ENCODE measurements around the gene DCHS1. TPM values are rescaled to one million over a fixed set of nuclear protein-coding genes. Genes with fewer than 3 reads are reported as not detected.
A peak's percentile ranks its signal among the peaks of the same experiment; 100 is the strongest.

Gene DCHS1
- total and polyA plus RNA-seq, 2 of the 13 experiments (the other 11 are each of a cell fraction or from before 2014, with no cell fraction given): under 0.01 to 0.03 TPM

DNA sequence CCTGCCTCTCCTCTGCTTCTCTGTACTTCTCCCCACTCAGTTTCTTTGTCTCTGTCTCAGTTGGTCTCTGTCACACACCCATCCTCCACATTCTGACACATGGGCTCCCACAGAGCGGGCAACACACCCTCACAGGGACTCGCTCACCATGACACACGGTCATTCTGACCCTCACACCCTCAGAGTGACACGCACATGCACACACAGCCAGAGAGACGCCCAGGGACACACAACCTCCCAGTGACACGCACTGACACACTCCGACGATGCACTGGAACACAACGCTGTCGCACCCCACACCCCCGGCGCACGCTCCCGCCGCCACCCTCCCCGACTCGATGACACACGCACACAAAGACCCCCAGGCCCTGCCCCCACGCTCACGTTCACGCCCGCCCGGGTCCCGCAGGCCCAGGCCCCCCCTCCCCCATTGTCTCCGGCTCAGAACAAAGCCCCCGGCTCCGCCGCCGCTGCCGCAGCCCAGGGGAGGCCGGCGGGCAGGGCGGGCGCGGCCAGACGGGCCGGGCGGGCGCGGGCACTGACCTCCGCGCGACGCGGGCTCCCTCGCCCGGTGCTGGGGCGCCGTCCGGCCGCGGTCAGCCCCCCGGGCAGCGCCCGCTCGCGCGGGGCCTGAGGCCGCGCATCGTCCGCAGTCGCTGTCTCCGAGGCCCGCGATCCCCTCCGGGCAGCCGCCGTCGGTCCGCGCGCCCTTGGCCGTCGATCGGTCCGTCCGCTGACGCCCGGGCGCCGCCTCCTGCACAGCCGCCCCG is 404 bp downstream of the DCHS1 start (continued):
- TF ChIP-seq, protein P1, sequence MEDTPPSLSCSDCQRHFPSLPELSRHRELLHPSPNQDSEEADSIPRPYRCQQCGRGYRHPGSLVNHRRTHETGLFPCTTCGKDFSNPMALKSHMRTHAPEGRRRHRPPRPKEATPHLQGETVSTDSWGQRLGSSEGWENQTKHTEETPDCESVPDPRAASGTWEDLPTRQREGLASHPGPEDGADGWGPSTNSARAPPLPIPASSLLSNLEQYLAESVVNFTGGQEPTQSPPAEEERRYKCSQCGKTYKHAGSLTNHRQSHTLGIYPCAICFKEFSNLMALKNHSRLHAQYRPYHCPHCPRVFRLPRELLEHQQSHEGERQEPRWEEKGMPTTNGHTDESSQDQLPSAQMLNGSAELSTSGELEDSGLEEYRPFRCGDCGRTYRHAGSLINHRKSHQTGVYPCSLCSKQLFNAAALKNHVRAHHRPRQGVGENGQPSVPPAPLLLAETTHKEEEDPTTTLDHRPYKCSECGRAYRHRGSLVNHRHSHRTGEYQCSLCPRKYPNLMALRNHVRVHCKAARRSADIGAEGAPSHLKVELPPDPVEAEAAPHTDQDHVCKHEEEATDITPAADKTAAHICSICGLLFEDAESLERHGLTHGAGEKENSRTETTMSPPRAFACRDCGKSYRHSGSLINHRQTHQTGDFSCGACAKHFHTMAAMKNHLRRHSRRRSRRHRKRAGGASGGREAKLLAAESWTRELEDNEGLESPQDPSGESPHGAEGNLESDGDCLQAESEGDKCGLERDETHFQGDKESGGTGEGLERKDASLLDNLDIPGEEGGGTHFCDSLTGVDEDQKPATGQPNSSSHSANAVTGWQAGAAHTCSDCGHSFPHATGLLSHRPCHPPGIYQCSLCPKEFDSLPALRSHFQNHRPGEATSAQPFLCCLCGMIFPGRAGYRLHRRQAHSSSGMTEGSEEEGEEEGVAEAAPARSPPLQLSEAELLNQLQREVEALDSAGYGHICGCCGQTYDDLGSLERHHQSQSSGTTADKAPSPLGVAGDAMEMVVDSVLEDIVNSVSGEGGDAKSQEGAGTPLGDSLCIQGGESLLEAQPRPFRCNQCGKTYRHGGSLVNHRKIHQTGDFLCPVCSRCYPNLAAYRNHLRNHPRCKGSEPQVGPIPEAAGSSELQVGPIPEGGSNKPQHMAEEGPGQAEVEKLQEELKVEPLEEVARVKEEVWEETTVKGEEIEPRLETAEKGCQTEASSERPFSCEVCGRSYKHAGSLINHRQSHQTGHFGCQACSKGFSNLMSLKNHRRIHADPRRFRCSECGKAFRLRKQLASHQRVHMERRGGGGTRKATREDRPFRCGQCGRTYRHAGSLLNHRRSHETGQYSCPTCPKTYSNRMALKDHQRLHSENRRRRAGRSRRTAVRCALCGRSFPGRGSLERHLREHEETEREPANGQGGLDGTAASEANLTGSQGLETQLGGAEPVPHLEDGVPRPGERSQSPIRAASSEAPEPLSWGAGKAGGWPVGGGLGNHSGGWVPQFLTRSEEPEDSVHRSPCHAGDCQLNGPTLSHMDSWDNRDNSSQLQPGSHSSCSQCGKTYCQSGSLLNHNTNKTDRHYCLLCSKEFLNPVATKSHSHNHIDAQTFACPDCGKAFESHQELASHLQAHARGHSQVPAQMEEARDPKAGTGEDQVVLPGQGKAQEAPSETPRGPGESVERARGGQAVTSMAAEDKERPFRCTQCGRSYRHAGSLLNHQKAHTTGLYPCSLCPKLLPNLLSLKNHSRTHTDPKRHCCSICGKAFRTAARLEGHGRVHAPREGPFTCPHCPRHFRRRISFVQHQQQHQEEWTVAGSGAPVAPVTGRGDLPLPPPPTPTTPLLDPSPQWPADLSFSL (CRISPR knock-in tag; IDR thresholded peaks at IDR 0.05): peak; percentile 65; the same call in 1 of the 2 replicates
- no peak for TF ChIP-seq KLF11 (CRISPR knock-in tag; IDR thresholded peaks at IDR 0.05)

- H3K27ac ChIP-seq (ENCODE audit: extremely low read length, insufficient read depth, low read length): no peak overlapping the region
- H3K4me2 ChIP-seq (ENCODE audit: low read depth, low read length): peak overlapping the region; percentile 53
- POLR2A ChIA-PET: no interaction called here
- H3K4me3 ChIP-seq (replicated peaks in 1 of 3; ENCODE audit: insufficient read depth in 1 of 3, low read depth in 2 of 3, low read length in 3 of 3): no peak overlapping the region
- WGBS (ENCODE audit: low lambda C conversion rate): 6% methylated on average over 9 of the region's 9 CpGs
- H2AFZ ChIP-seq (ENCODE audit: low read length): no peak overlapping the region
- peaks cover 12% of the 10 kb centered on the region for H3K4me1 ChIP-seq (ENCODE audit: insufficient read depth, low read length)
- no peak for FAIRE-seq
- H3K27me3 ChIP-seq (ENCODE audit: control insufficient read depth in 1 of 2, insufficient read depth in 2 of 2, low read length in 2 of 2): peaks cover 15 to 85% of the 10 kb centered on the region in 2 experiments
- in situ Hi-C loops (cut with HindIII; ENCODE audit: extremely low pct_ligation_motif_present, low pct_unique_long_range_greater_than_20kb) (no loop called here), intact Hi-C loops (cut with micrococcal nuclease; ENCODE audit: unreplicated experiment) (no loop called here)
- CTCF ChIA-PET (ENCODE audit: low intra/inter-chr PET ratio, low total read pairs): no interaction called here
- H3K79me2 ChIP-seq (ENCODE audit: insufficient read depth, low read length): no peaks in the 10 kb centered on the region
- no TSS peak for BruUV-seq (replicated peaks)
- DNase-seq (ENCODE audit: low spot score): peak; percentile 57
- H3K9me3 ChIP-seq (ENCODE audit: low read length): no peaks in the 10 kb centered on the region
- H3K36me3 ChIP-seq (replicated peaks in 1 of 2; ENCODE audit: control insufficient read depth in 1 of 2, insufficient read depth in 2 of 2, low read length in 2 of 2): no peaks in the 10 kb centered on the region
- no peak overlapping the region for H3K9ac ChIP-seq (ENCODE audit: insufficient read depth, low read depth, low read length)
- peak; percentile 76 for ATAC-seq
- no peaks in the 10 kb centered on the region; the same call in 1 of the 2 replicates for H4K20me1 ChIP-seq (ENCODE audit: insufficient read depth, low read length)
- TF ChIP-seq CBFB (CRISPR knock-in tag; IDR thresholded peaks at IDR 0.05) (peak; percentile 71; the same call in 1 of the 2 replicates), SMARCE1 (IDR thresholded peaks at IDR 0.05; ENCODE audit: borderline replicate concordance) (no peak), RERE (CRISPR knock-in tag; IDR thresholded peaks at IDR 0.05; ENCODE audit: low read depth) (peak; percentile 90), KAT7 (CRISPR knock-in tag; IDR thresholded peaks at IDR 0.05; ENCODE audit: borderline replicate concordance) (no peak), MAX (IDR thresholded peaks at IDR 0.05) (peak; percentile 48; the same call in 1 of the 2 replicates), MAFK (conservative IDR thresholded peaks at IDR 0.05 in 1 of 2, IDR thresholded peaks at IDR 0.05 in 1 of 2; ENCODE audit: low read length in 2 of 2) (no peak)
Observed at GRCh38 chr11:6654281-6655019, 1.2 kb downstream of the DCHS1 start.
